Inflammatory macrophage (primary cell): ENCODE measurements around the gene CAPN13.
"Not testable (repeated sequence)": the region's sequence is repeated elsewhere in the genome, so short reads cannot be mapped to it uniquely, and the experiment has no call there.

Source experiments
- DNase-seq, 2 donors: peaks; one replicate each; pipeline ENCODE4 v3.0.0-alpha.2; 2020 to 2022

CAPN13 gene

DNA sequence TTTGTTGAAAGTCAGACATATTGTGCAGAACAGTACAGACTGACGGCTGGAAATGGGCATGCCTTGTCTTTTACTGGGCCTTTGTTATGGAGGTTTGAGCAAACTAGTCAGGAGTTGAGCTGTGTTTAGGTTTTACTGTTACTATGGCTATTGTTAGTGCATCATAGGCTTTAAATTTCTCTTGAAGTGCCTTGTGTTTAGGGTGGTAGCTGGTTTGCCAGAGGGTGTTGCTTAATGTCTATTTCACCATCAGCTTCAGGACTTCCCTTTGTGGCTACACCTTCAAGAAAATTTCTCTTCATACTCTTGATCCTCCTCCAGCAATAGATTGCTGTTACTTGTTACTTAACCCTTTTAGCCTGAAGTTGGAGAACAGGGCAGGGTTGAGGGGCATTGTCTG, 104.6 kb downstream of the CAPN13 start:
- peak; percentile 56 to 77 for DNase-seq

DNA sequence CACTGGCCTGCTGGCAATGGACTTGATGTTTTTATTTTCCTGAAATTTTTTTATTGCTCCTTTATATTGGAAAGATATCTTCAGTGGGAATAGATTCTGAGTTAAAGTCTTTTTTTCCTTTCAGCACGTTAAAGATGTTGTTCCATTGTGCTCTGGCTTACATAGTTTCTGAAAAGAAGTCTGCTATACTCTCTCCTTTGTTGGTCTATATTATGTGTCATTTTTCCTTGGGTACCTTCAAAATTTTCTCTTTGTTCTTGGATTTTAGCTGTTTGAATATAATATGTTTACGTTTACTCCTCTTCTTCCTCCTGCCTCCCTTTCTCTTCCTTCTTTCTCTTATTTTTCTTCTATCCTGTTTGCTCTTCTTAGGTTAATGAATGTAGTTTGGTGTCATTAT, 105.5 kb downstream of the CAPN13 start:
- no peak for DNase-seq

DNA sequence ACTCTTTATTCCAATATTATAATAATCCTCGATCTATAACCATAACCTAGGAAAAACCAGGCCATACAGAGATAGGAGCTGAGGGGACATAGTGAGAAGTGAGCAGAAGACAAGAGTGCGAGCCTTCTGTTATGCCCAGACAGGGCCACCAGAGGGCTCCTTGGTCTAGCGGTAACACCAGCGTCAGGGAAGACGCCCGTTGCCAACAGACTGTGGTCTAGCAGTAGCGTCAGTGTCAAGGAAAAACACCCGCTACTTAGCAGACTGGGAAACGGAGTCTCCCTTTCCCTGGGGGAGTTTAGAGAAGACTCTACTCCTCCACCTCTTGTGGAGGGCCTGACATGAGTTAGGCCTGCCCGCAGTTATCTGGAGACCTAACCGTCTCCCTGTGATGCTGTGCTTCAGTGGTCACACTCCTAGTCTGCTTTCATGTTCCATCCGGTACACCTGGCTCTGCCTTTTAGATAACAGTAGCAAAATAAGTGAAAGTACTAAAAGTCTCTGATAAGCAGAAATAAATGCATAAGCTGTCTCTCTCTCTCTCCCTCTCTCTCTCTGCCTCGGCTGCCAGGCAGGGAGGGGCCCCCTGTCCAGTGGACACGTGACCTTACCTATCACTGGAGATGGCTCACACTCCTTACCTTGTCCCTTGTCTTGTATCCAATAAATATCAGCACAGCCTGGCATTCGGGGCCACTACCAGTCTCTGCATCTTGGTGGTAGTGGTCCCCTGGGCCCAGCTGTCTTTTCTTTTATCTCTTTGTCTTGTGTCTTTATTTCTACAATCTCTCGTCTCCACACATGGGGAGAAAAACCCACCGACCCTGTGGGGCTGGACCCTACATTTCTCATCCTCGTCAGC, 109.8 kb downstream of the CAPN13 start:
- not testable (repeated sequence) for DNase-seq

DNA sequence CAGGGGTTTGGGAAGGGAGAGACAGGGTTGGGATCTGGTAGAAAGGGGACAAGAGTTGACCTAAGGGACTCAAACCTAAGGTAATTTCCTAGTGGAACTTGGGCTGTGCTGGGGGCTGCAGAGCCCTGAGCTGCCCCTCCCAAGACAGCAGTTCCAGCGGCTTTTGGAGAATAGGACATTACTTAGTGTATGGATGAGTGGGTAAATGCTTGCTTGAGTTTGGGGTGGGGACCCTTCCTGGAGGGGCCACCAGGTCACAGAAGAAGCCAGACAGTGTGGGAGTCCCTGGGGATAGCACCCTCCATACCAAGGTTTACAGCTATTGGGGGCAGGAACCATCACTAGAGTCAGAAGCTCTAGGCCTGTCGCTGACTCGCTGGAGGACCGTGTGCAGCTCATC, 111.5 kb downstream of the CAPN13 start:
- DNase-seq, result no peak

DNA sequence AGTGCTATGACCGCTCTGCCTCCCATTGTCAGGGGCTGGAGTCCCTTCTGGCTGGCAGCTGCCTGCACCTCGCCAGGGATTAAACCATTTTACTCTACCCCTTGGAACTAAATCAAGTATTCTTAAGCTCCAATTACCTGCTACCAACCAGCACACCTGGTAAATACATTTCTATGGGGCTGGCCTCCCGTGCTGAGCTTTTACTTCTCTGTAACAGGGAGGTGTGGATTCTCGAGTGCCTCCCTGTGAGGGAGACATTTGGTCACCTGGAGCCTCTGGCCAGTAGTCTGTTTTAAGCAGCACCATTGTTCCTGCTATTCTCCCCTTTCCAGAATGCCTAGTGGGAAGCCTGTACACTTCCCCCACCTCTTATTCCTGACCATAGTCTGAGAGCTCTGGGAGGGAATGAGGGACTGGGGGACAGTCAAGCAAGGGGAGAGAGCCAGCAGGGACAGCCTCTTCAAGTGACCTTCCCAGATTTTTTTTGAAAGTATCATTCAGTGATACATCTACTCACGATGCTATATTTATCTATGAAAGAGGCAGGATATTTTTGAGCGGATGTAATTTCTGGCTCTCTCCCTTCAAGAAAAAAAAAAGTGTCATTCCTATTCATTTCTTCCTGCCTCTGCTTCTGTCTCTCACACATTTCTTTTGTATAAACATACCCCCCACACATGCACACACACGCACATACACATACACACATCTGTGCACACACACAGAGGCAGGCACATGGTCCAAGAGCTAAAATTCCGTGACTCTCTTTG, 112.8 kb downstream of the CAPN13 start:
- DNase-seq, result no peak

DNA sequence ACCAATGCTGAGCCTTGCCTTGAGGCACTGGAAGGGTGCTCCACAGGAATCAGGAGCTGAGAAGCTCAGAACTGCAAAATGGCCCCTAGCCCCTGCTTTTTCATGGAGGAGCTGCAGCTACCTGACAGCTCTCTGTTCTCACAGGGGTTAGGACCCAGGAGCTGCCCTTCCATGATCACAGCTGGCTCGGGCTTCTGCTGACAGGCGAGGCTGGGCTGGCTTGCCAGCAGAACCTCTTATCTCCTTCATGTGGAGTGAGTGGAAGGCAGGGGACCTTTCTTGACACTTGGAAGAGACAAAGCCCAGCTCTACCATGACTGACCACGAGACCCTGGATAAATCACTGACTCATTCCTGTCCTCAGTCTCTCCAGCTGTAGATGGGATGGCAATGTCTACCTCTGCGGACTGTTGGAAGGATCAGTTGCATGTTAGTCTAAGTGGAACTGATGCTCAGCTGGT, 113.4 kb downstream of the CAPN13 start:
- DNase-seq, result no peak

DNA sequence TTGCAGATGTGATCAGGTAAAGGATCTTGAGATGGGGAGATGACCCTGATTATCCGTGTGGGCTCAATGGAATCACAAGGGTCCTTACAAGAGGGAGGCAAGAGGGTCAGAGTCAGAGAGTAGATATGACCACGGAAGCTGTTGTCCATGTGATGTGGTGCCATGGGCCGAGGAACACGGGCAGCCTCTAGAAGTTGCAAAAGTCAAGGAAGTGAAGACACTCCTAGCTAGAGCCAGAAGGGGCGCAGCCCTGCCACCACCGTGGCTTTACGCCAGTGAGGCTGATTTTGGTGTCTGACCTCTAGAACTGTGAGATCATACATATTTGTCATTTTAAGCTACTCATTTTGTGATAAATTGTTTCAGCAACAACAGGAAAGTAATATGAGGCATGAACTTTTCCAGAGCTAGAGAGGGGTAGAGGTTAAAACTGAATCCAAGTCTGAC, 114.4 kb downstream of the CAPN13 start:
- peak; percentile 23 to 40 for DNase-seq

DNA sequence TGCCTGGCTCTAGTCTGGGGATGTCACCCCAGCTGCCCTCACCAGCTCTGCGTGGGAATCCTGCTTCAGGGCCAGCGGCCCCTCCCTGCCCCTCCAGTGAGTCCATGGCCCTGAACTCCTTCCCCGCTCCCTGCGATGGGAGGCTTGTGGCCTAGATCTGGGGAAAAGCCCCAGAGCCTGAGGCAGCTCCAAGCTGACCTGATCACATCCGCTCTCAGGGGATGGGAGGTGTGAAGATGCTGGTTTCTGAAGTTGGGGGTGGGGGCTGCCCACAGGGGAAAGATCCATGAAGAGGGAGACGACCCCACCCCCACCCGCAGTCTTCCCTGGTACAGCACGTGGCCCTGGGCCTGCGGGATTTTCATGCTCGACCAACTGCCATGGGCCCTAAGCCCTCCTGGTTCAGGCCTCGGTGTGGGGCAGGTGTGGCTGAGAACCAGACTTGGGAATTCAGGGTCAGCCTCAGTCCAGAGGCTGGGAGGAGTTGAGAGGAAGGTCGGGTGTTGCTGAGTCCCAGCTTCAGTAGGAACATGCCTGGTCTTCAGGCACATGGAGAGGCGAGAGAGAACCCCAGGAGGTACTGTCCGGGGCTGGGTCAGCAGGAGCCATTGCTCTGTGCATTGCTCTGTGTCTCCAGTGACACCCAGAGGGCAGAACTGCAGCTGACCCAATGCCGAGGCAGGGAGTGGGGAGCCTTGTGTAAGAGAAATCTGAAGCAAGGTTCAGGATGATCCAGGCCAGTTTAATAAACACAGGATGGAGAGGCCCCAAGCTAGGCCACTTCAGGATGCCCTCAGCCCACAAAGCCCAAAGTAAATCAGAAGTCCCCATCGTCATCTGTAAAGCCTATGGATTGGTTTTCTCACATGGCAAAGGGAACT, 115.1 kb downstream of the CAPN13 start:
- DNase-seq, result no peak

DNA sequence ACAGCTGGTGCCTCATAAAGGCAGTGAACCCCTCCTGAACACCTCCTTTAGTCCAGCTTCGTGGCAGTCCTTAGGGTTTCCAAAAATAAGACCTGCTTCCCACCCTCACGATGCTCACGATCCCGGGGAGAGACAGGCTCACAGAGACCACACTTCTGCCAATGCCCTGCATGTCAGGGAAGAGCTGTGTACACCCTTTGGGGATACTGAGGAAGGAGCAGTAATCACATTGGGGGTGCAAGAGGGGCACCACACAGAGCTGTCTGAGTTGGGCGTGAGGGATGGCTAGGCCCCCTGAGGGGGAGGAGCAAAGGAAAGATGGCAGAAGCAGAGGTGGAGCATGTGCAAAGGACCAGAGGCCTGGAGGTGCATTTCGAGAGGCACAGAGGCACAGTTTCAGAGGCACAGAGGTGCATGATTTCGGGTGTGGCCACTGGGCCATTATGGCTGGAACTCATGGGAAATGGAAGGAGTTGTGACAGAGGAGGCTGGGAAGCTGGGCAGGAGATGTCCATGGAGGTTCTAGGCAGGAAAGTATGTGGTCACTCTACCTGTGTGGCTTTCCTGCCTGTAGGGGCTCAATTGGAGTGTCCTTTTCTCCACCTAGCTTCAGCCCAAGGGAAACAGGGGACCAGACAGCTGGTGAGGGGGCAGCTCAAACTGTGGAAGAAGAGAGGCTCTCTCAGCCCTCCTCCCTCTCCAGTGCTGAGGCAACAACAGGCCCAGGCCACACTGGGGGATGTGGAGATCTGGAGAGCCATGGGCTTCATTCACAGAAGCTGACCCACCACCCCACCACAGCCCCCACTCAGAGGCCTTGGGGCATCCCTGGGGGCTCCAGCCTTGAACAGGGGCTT, 115.9 kb downstream of the CAPN13 start:
- DNase-seq, result no peak

DNA sequence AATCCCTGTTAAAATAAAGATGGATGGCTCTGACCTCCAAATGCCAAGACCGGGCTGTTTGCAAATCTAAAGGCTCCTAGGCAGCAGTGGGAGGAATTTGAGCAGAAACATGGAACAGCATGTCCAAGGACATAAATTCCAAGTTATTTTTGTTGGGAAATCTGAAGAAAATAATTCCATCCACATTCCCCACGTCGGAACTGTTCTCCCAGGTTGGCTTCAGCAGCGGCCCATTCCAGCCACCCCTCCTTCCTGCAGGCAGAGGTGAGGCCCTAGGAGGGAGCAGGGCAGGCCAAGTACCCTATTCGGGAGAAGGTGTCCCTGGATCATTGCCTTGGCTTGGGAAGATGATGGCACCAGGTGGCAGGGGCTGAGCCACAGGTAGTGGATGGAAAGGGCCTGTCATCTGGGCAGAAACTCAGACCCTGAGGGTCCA, 117.1 kb downstream of the CAPN13 start:
- no peak for DNase-seq

DNA sequence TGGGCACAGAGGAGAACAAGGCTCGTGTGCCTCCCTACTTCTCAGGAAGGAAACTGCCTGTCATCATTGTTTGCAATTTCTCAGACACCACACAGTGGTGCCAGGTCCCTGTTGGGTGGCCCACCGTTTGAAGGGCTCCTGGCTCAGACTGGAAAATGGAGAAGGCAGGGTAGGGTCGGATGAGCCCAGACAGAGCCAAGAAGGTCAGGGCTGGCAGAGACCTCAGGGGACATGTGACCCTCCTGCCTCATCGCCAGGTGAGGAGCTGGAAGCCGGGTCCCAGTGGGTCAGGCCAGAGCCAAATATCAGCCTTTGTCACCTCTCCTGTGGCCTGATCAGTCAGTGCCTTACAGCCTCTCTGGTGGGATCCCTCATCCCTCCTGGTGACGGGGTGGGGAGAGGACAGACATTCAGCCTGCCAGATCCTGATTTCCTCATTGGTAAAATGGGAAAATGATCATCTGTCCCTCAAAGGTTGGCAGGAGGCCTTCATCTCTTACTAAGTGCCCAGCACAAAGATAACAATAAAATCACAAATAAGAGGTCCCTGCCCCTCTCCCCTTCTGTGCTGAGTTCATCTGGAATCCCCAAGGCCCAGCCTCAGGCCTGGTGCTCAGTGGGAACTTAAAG, 117.6 kb downstream of the CAPN13 start:
- DNase-seq, result no peak

DNA sequence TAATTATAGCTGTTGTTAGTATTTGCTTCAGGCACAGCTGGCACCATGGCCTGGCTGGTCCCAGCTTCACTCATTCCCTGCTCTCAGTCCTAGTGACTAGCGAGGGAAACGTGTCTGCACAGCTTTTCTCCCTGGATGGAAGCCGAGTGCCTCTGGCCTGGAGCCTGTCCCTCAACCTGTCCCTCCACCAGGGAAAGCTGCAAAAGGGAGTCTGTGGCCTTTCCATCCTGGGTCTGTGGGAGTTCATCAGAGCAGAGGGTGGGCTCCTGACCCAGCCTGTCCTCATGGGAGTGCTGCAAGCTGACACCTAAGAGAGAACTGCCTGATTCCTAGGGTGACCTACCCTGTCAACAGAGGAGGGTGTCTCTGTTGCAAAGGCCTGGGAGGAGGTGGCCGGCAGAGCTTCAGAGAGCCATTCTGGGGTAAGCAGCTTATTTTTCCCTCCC, 118.3 kb downstream of the CAPN13 start:
- no peak for DNase-seq

DNA sequence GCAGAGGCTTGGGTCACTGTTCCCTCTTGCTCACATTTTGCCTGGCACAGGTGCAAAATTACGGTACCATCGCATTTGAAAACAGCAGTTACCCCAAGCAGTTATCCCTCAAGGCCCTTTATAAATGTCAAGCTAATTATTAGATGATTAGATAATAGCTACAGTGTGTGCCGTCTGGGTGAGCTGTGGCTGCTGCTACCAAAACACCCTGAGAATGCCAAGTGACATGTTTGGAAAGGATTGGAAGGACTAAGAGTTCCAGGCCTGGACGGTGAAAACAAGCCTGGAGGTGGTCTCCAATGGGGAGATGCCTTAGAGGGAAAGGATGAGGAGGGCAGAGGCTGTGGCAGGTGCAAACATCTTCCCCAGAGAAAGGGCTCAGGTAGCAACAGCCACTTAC, 120.6 kb downstream of the CAPN13 start:
- no peak for DNase-seq

DNA sequence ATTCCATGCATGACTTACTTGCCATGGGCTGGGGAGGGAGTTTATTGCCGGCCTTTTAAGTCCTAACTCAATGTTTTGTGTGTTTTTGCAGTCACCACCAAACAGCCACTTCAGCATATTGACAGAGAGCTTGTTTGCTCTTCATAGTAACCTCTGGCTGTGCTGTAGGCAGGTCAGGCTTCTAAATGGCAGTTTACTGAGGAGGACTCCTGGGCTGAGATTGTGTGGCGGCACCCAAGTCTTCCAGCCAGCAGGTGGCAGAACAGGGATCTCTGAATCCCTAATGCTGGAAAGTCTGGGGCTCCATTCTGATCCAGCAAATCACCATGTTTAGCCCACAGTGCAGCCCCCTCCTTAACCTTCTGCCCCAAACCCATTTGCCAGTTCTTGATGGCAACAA, 121.2 kb downstream of the CAPN13 start:
- DNase-seq, result no peak

DNA sequence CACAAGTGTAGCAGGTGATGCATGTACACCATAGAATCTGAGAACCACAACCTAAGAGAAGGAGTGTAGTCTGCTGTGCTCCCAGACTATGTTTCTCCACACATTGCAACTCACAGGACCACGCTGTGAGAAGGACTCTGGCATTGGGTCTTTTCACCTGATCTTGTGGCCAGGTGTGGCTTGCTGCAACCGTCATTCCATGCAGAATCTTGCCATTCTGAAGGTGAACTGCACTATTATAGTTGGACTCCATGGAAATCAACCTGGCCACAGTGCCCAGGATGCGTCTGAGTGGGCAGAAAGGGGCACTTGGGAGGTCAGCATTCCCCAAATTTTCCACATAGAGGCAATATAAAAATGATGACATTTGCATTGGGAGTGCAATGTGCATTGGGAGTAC, 122.2 kb downstream of the CAPN13 start:
- DNase-seq, result no peak

DNA sequence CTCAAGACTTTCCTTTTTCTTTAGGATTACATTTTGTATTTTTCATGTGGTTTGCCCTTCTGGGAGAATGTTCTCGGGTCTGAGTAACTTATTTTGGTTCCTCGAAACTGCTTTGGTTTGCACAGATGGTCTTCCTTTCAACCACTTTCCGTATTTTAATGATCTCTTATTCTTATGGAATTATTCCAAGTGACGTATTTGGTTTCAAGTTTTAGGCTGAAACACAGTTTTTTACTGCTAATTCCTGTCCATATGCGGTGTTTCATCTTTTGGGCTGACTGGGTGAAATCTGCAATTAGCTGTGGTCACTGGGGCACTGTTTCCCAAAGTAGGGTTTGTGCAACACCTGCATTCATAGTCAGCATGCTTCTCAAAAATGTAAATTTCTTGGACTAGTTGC, 122.7 kb downstream of the CAPN13 start:
- DNase-seq, result no peak

DNA sequence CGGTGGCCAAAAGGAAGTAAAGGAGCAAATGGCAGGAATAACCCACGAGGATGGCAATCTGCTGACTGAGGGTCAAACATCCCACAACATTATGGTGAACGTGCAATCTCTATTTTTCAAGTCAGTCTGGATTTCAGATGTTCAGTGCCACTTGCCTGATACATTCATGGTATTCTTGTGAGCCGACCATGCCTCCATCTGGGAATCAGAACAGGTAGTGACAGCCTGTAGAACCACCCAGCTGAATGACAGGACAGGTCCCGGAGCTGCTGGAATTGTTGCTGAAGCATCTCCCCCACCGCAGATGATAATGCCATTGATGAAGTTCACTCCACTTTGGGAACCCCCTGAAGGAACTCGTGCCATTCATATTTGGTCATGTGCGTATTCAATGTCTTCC, 123.2 kb downstream of the CAPN13 start:
- no peak for DNase-seq

DNA sequence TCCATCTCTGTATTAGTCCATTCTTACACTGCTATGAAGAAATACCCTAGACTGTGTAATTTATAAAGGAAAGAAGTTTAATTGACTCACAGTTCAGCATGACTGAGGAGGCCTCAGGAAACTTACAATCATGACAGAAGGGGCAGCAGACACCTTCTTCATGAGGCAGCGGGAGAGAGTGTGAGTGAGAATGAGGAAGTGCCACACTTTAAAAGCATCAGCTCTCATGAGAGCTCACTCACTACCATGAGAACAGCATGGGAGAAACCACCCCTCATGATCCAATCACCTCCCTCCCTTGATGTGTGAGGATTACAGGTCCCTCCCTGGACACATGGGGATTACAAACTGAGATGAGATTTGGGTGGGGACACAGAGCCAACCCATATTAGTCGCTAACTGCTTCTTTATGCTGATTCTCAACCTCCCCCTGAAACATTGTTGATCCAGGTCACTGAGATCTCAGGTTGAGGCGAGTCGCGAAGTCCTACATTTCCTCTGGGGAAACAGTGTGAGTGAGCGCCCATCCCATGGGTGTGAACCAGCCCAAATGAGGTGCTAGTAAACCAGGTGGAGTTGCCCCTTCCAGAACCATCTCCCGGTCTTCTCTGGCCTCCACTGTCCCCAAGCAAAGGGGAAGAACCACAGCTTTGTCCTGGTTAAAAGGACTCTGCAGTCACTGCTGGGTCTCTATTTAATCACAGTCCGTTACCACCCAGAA, 123.8 kb downstream of the CAPN13 start:
- DNase-seq, result no peak

DNA sequence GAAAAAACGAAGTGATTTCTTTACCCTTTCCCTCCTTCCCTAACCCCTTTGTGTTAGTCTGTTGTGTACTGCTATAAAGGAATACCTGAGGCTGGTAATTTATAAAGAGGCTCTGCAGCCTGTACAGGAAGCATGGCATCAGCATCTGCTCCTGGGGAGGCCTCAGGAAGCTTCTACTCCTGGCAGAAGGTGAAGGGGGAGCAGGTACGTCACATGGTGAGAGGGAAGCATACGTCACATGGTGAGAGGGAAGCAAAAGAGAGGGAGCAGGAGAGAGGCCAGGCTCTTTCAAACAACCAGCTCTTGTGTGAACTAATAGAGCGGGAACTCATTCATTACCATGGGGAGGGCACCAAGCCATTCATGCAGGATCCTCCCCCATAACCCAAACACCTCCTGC, 126.2 kb downstream of the CAPN13 start:
- DNase-seq, result no peak

DNA sequence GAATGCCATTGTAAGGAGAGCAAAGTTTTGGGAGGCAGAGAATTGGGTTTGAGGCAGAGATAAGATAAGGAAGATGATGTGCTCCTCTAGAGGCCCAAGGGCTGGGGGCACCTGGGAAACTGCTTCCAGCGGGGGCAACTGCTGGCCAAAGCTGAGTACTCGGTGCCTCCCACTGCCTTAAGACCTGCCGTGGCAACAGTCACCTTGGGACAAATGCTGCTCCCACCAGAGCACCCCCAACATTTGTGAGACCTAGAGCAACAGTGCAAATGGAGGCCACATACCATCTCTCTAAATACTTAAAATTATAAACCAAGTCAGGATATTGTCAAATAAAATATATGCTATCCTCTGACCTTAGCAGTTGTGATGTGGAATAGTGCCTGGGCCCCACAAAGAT, 127.1 kb downstream of the CAPN13 start:
- no peak for DNase-seq
